CD8-positive, alpha-beta memory T cell (primary cell): ENCODE data around the gene CES1. TPM values are rescaled to one million over a fixed set of nuclear protein-coding genes. Genes with fewer than 3 reads are reported as not detected.
"Not testable (repeated sequence)": the region's sequence is repeated elsewhere in the genome, so short reads cannot be mapped to it uniquely, and the experiment has no call there.

Experiments used
- CTCF ChIA-PET: fragments of 350-600 bp; sonication (Branson Sonifier 250); formaldehyde crosslinking; loops from one replicate; lab custom pipeline; 2021; ENCODE audit warnings: antibody characterized with exemption; lab: Charles Lee
- POLR2A ChIA-PET: fragments of 350-600 bp; sonication (Branson Sonifier 250); formaldehyde crosslinking; loops from one replicate; lab custom pipeline; 2021; ENCODE audit warnings: antibody characterized with exemption; lab: Charles Lee
- DNase-seq, 5 donors: peaks; one replicate each; pipeline versions ENCODE4 v3.0.0 to v3.0.0-alpha.2; 2020 to 2022; ENCODE audit warnings: mixed read lengths in 1 of 5
- H3K27ac ChIP-seq: one replicate; pipeline ENCODE4 v1.7.0; 2013; ENCODE audit warnings: low read depth, mild to moderate bottlenecking, low read length, moderate library complexity
- H3K27me3 ChIP-seq: 2 replicates; pipeline ENCODE4 v1.7.0; 2013; ENCODE audit warnings: low read length, mild to moderate bottlenecking; ENCODE audit not compliant: insufficient read depth, poor library complexity, severe bottlenecking
- H3K36me3 ChIP-seq: 2 replicates; pipeline ENCODE4 v1.7.0; 2013; ENCODE audit warnings: mild to moderate bottlenecking, low read length, moderate library complexity; ENCODE audit not compliant: insufficient read depth
- H3K4me1 ChIP-seq: 2 replicates; pipeline ENCODE4 v1.7.0; 2013; ENCODE audit warnings: mild to moderate bottlenecking, low read length, moderate library complexity; ENCODE audit not compliant: insufficient read depth
- H3K4me3 ChIP-seq: 2 replicates; pipeline ENCODE4 v1.7.0; 2013; ENCODE audit warnings: mild to moderate bottlenecking, low read length
- H3K9me3 ChIP-seq: 2 replicates; pipeline ENCODE4 v1.7.0; 2013; ENCODE audit warnings: mild to moderate bottlenecking, low read length
- H3K27ac Mint-ChIP-seq, 8 donors: one replicate each; pipeline ENCODE4 v1.8.0; 2020 to 2021; ENCODE audit warnings: mixed read lengths in 8 of 8, mild to moderate bottlenecking in 6 of 8, inconsistent platforms in 3 of 8, moderate library complexity in 3 of 8
- H3K27me3 Mint-ChIP-seq, 2 donors: one replicate each; pipeline ENCODE4 v1.8.0; 2020 to 2021; ENCODE audit warnings: mixed read lengths in 2 of 2, mild to moderate bottlenecking in 1 of 2, moderate library complexity in 1 of 2
- H3K36me3 Mint-ChIP-seq, 3 donors: one replicate each; pipeline ENCODE4 v1.8.0; 2020 to 2021; ENCODE audit warnings: mixed read lengths in 3 of 3, inconsistent platforms in 1 of 3, mild to moderate bottlenecking in 1 of 3
- H3K4me1 Mint-ChIP-seq, 3 donors: one replicate each; pipeline ENCODE4 v1.8.0; 2020 to 2021; ENCODE audit warnings: mixed read lengths in 3 of 3, inconsistent platforms in 1 of 3, mild to moderate bottlenecking in 1 of 3
- H3K4me3 Mint-ChIP-seq, 7 donors: one replicate each; pipeline ENCODE4 v1.8.0; 2020 to 2021; ENCODE audit warnings: mixed read lengths in 7 of 7, mild to moderate bottlenecking in 6 of 7, moderate library complexity in 4 of 7, inconsistent platforms in 2 of 7
- H3K9me3 Mint-ChIP-seq, 5 donors: one replicate each; pipeline ENCODE4 v1.8.0; 2020 to 2022; ENCODE audit warnings: mixed read lengths in 5 of 5, mild to moderate bottlenecking in 3 of 5, moderate library complexity in 2 of 5, inconsistent platforms in 1 of 5
- polyA plus RNA-seq: library from polyadenylated mRNA; unstranded; fragments of 300-500 nt; fragmentation: Illumina TruSeq; gene quantifications from one replicate; pipeline ENCODE4 v1.2.3, GENCODE V29; 2021
- total RNA-seq, 2 experiments: library from RNA; stranded (reverse); gene quantifications; one replicate each; pipeline ENCODE4 v1.2.3, GENCODE V29; 2021

The CES1 gene
- total and polyA plus RNA-seq, 3 experiments from 2014 or later = 0.24 to 4.9 TPM; not detected in 1

DNA sequence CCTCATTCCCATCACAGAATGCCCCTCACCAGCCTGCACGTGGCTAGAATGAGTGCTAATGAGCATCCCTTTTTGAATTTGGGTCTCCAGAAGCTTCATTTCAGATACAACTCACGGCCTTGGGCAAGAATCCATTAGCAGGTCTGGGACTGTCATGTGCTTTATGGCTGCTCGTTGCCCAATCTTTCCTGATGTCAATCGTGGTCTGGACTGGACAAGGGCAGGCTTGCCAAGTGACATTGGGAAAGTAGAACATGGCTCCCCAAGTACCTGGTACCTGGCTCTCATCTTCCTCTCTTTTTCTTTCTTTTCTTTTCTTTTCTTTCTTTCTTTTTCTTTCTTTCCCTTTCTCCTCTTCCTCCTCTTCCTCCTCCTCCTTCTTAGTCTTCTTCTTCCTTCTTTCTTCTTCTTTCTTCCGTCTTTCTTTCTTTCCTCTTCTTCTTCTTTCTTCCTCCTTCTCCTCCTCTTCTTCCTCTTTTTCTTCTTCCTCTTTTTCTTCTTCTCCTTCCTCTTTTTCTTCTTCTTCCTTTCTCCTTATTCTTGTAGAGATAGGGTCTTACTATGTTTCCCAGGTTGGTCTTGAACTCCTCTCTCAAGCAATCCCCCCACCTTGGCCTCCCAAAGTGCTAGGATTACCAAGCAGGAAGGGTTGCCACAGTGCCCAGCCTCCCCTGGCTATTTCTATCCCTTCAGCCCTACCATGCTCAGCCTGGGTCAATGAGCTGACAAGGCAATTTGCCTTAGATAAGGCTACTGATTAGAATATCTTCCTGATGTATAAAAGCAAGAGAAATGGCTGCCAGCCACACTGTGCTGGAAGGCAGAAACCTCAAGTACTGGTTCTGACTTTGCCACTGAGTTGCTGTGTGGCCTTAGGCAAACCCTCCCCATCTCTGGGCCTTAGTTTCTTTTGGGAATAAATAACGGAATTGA is 75.0 kb downstream of the CES1 start:
- H3K27ac ChIP-seq, H3K27ac Mint-ChIP-seq: not testable (repeated sequence)

GRCh38 chr16:55756963-55757362 is 75.9 kb downstream of the CES1 start:
- no peaks in the 10 kb centered on the region for H3K27me3 ChIP-seq
- Mint-ChIP-seq H3K4me3 (no peak overlapping the region), H3K36me3 (peaks cover 0 to 9% (median 4%) of the 10 kb centered on the region in 3 donors), H3K9me3 (peaks cover 7 to 15% (median 8%) of the 10 kb centered on the region in 5 donors), H3K27ac (no peak overlapping the region), H3K27me3 (peaks cover 11 to 14% of the 10 kb centered on the region in 2 donors), H3K4me1 (peaks cover 23 to 26% (median 26%) of the 10 kb centered on the region in 3 donors)
- no peak overlapping the region for H3K27ac ChIP-seq
- no peaks in the 10 kb centered on the region for H3K9me3 ChIP-seq
- POLR2A ChIA-PET = no interaction called here
- peaks cover 8% of the 10 kb centered on the region for H3K4me1 ChIP-seq
- CTCF ChIA-PET = no interaction called here
- no peak for DNase-seq
- no peak overlapping the region for H3K4me3 ChIP-seq
- H3K36me3 ChIP-seq = no peaks in the 10 kb centered on the region

More for the DNA sequence above, 75.0 kb downstream of the CES1 start:
- H3K36me3 ChIP-seq, H3K27me3 ChIP-seq, CTCF ChIA-PET, H3K36me3 Mint-ChIP-seq, DNase-seq, POLR2A ChIA-PET, H3K4me3 ChIP-seq, H3K4me1 ChIP-seq, H3K4me3 Mint-ChIP-seq, H3K9me3 ChIP-seq: not testable (repeated sequence)
- Mint-ChIP-seq H3K4me1 (peaks cover 15 to 17% (median 17%) of the 10 kb centered on the region in 3 donors), H3K9me3 (peaks cover 5 to 10% (median 8%) of the 10 kb centered on the region in 5 donors), H3K27me3 (peaks cover 12 to 18% of the 10 kb centered on the region in 2 donors)

DNA sequence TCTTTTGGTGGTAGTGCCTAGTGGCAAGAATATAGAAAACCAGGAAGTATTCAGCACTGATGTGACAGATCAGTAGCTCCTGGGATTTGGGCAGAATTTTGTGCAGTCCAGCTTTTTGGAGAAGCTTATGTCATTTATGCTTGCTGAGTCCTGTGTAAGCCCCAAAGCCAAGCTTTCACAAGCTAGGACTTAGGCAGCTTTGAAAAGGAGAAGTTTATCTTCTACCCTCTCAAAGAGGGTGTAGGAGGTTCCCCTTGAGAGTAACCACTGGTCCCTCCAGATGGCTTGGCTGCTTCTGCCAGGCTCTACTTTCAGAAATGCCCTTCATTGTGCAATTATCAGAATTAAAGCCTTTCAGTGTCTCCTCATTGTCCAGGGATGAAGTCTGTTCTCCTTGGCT is 78.8 kb downstream of the CES1 start:
- H3K9me3 ChIP-seq = no peaks in the 10 kb centered on the region
- Mint-ChIP-seq H3K36me3 (peaks cover 0 to 9% (median 4%) of the 10 kb centered on the region in 3 donors), H3K27ac (peak overlapping the region in 7 of 8 donors; percentile 60 to 98 (median 84)), H3K4me1 (peaks cover 23 to 27% (median 26%) of the 10 kb centered on the region in 3 donors), H3K27me3 (peaks cover 0 to 8% of the 10 kb centered on the region in 2 donors), H3K4me3 (peak overlapping the region in 2 of 7 donors; percentile 23 to 85), H3K9me3 (peaks cover 7 to 15% (median 9%) of the 10 kb centered on the region in 5 donors)
- DNase-seq = no peak
- H3K36me3 ChIP-seq = no peaks in the 10 kb centered on the region
- H3K4me1 ChIP-seq = peaks cover 8% of the 10 kb centered on the region
- CTCF ChIA-PET = no interaction called here
- no peak overlapping the region for H3K27ac ChIP-seq
- POLR2A ChIA-PET = no interaction called here
- no peaks in the 10 kb centered on the region for H3K27me3 ChIP-seq
- H3K4me3 ChIP-seq = no peak overlapping the region

GRCh38 chr16:55753145-55753631 is 79.7 kb downstream of the CES1 start:
- H3K36me3 Mint-ChIP-seq, H3K36me3 ChIP-seq, CTCF ChIA-PET, H3K4me1 ChIP-seq, H3K27me3 Mint-ChIP-seq, POLR2A ChIA-PET, H3K27me3 ChIP-seq, H3K9me3 ChIP-seq: not testable (repeated sequence)
- Mint-ChIP-seq H3K4me1 (peaks cover 23 to 27% (median 26%) of the 10 kb centered on the region in 3 donors), H3K9me3 (peaks cover 7 to 15% (median 9%) of the 10 kb centered on the region in 5 donors), H3K27ac (peak overlapping the region; percentile 84 to 98 (median 92)), H3K4me3 (peak overlapping the region in 6 of 7 donors; percentile 63 to 73 (median 66))
- peak overlapping the region; percentile 24 for H3K4me3 ChIP-seq
- peak overlapping the region; percentile 39 for H3K27ac ChIP-seq
- DNase-seq = peak in 1 of 5 donors; percentile 19

Other genes with a start within 250 kb of the CES1 start
- not detected for gene SLC6A2, start 177.1 kb downstream of the CES1 start, total RNA-seq
- not detected for gene SLC6A2, start 177.1 kb downstream of the CES1 start, polyA plus RNA-seq
- not detected for gene CES5A, start 42.3 kb upstream of the CES1 start, total RNA-seq
- gene CES5A, start 42.3 kb upstream of the CES1 start, polyA plus RNA-seq = not detected